ENCODE results near the gene ARID1B.

ARID1B gene

GRCh38 chr6:156955494-156956183 is 178.5 kb downstream of the ARID1B start:
- no peak for DNase-seq
- WGBS (ENCODE audit: insufficient coverage): 54% methylated on average over 3 of the region's 6 CpGs
- H3K4me3 ChIP-seq (ENCODE audit: control insufficient read depth in 1 of 7, extremely low read depth in 1 of 7, insufficient read depth in 4 of 7, low read depth in 2 of 7, low read length in 6 of 7): peak overlapping the region in 2 of 7 experiments; percentile 33 to 50
- peaks cover 0 to 5% (median 2%) of the 10 kb centered on the region in 4 experiments for H3K36me3 ChIP-seq (ENCODE audit: control insufficient read depth in 4 of 4, insufficient read depth in 4 of 4, low read length in 3 of 4)
- peak overlapping the region in 1 of 2 experiments; percentile 12 for H3K27ac ChIP-seq (ENCODE audit: insufficient read depth in 1 of 2, low read depth in 1 of 2, low read length in 2 of 2, poor library complexity in 1 of 2, severe bottlenecking in 2 of 2)
- no peaks in the 10 kb centered on the region for H3K27me3 ChIP-seq (replicated peaks in 2 of 5; ENCODE audit: control insufficient read depth in 4 of 5, insufficient read depth in 5 of 5, low read length in 4 of 5)
- H3K9me3 ChIP-seq (ENCODE audit: control extremely low read depth in 1 of 5, control insufficient read depth in 4 of 5, insufficient read depth in 2 of 5, low read depth in 1 of 5, low read length in 4 of 5): no peaks in the 10 kb centered on the region
- POLR2A ChIA-PET: no interaction called here
- CTCF ChIA-PET: interaction anchor here (1.1 to 4.4 kb wide), 8 partner anchors 12 to 158 kb away, joined by 3 to 29 read pairs (median 3); no protein-coding TSS in a partner anchor
- H3K4me1 ChIP-seq (ENCODE audit: control extremely low read depth in 1 of 4, control insufficient read depth in 4 of 4, insufficient read depth in 4 of 4, low read length in 3 of 4): peaks cover 19 to 45% (median 30%) of the 10 kb centered on the region in 4 experiments

- no peak for DNase-seq
- POLR2A ChIA-PET: no interaction called here
- Histone ChIP-seq H3K4me3 (ENCODE audit: control insufficient read depth in 1 of 7, extremely low read depth in 1 of 7, insufficient read depth in 4 of 7, low read depth in 2 of 7, low read length in 6 of 7) (no peak overlapping the region), H3K27ac (ENCODE audit: insufficient read depth in 1 of 2, low read depth in 1 of 2, low read length in 2 of 2, poor library complexity in 1 of 2, severe bottlenecking in 2 of 2) (peak overlapping the region in 1 of 2 experiments; percentile 12), H3K36me3 (ENCODE audit: control insufficient read depth in 4 of 4, insufficient read depth in 4 of 4, low read length in 3 of 4) (peaks cover 0 to 5% (median 2%) of the 10 kb centered on the region in 4 experiments), H3K4me1 (ENCODE audit: control extremely low read depth in 1 of 4, control insufficient read depth in 4 of 4, insufficient read depth in 4 of 4, low read length in 3 of 4) (peaks cover 12 to 41% (median 29%) of the 10 kb centered on the region in 4 experiments), H3K9me3 (ENCODE audit: control extremely low read depth in 1 of 5, control insufficient read depth in 4 of 5, insufficient read depth in 2 of 5, low read depth in 1 of 5, low read length in 4 of 5) (no peaks in the 10 kb centered on the region), H3K27me3 (replicated peaks in 2 of 5; ENCODE audit: control insufficient read depth in 4 of 5, insufficient read depth in 5 of 5, low read length in 4 of 5) (no peaks in the 10 kb centered on the region)
- CTCF ChIA-PET: no interaction called here
Observed at GRCh38 chr6:156956286-156956685, 179.1 kb downstream of the ARID1B start.

DNA sequence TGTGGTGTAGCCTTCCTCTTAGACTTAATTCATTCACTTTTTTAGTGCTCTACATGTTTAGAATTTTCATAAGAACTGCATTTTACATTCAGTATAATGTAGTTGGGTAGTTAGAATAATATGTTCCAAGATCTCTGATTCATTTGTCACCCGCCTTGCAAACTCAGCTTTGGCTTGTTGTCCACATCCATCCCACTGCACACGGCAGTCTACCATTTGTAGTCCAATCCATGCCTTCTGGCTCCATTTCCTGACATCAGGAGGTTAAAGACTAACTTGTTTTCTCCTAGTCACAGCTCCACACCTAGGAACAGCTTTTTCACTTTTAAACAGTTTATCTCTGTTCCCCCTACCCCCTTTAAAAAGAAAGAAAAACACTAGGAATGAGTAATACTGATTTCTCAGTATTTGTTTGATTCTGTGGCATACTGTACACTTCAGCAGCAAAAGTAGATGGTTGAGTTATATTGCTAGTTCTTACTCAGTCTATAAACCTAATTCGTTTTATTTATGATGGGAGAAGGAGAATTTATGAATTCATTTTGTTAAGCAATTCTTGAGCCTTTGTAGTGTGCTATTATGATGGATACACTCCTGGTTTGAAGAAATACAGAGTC is 180.9 kb downstream of the ARID1B start:
- Histone ChIP-seq H3K27me3 (replicated peaks in 2 of 5; ENCODE audit: control insufficient read depth in 4 of 5, insufficient read depth in 5 of 5, low read length in 4 of 5) (no peaks in the 10 kb centered on the region), H3K27ac (ENCODE audit: insufficient read depth in 1 of 2, low read depth in 1 of 2, low read length in 2 of 2, poor library complexity in 1 of 2, severe bottlenecking in 2 of 2) (no peak overlapping the region), H3K36me3 (ENCODE audit: control insufficient read depth in 4 of 4, insufficient read depth in 4 of 4, low read length in 3 of 4) (peaks cover 0 to 5% (median 2%) of the 10 kb centered on the region in 4 experiments), H3K4me3 (ENCODE audit: control insufficient read depth in 1 of 7, extremely low read depth in 1 of 7, insufficient read depth in 4 of 7, low read depth in 2 of 7, low read length in 6 of 7) (no peak overlapping the region), H3K9me3 (ENCODE audit: control extremely low read depth in 1 of 5, control insufficient read depth in 4 of 5, insufficient read depth in 2 of 5, low read depth in 1 of 5, low read length in 4 of 5) (no peaks in the 10 kb centered on the region), H3K4me1 (ENCODE audit: control extremely low read depth in 1 of 4, control insufficient read depth in 4 of 4, insufficient read depth in 4 of 4, low read length in 3 of 4) (peaks cover 11 to 34% (median 23%) of the 10 kb centered on the region in 4 experiments)
- CTCF ChIA-PET: no interaction called here
- WGBS (ENCODE audit: insufficient coverage): 97% methylated on average over 3 of the region's 3 CpGs
- no peak for DNase-seq
- POLR2A ChIA-PET: no interaction called here

DNA sequence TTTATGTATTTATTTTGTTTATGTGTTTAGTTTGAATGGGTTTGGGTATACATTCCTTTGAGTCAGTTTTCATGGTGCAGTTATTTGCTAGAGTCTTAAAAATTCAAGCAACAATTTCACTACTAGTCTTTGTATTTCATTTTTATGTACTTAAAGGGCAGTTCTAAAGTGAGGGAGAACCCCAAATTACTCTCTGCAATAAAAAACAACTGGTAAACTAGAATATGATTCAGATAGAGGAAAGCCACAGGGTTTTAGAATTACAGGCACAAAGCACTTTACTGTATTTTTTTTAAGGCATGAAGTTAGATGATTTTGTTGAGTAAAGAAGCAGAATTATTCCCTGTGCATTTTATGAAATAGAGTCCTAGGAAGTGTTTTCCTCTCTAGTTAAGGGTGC is 183.3 kb downstream of the ARID1B start:
- no peaks in the 10 kb centered on the region for H3K9me3 ChIP-seq (ENCODE audit: control extremely low read depth in 1 of 5, control insufficient read depth in 4 of 5, insufficient read depth in 2 of 5, low read depth in 1 of 5, low read length in 4 of 5)
- no peak overlapping the region for H3K4me3 ChIP-seq (ENCODE audit: control insufficient read depth in 1 of 7, extremely low read depth in 1 of 7, insufficient read depth in 4 of 7, low read depth in 2 of 7, low read length in 6 of 7)
- no peak overlapping the region for H3K27ac ChIP-seq (ENCODE audit: insufficient read depth in 1 of 2, low read depth in 1 of 2, low read length in 2 of 2, poor library complexity in 1 of 2, severe bottlenecking in 2 of 2)
- peaks cover 0 to 5% (median 2%) of the 10 kb centered on the region in 4 experiments for H3K36me3 ChIP-seq (ENCODE audit: control insufficient read depth in 4 of 4, insufficient read depth in 4 of 4, low read length in 3 of 4)
- H3K4me1 ChIP-seq (ENCODE audit: control extremely low read depth in 1 of 4, control insufficient read depth in 4 of 4, insufficient read depth in 4 of 4, low read length in 3 of 4): peaks cover 0 to 16% (median 9%) of the 10 kb centered on the region in 4 experiments
- CTCF ChIA-PET: interaction anchor here (0.5 kb wide), 1 partner anchor 61 kb away, joined by 3 read pairs; no protein-coding TSS in a partner anchor
- no peaks in the 10 kb centered on the region for H3K27me3 ChIP-seq (replicated peaks in 2 of 5; ENCODE audit: control insufficient read depth in 4 of 5, insufficient read depth in 5 of 5, low read length in 4 of 5)
- POLR2A ChIA-PET: no interaction called here
- no peak for DNase-seq

- peaks cover 0 to 5% (median 2%) of the 10 kb centered on the region in 4 experiments for H3K36me3 ChIP-seq (ENCODE audit: control insufficient read depth in 4 of 4, insufficient read depth in 4 of 4, low read length in 3 of 4)
- no peak overlapping the region for H3K4me3 ChIP-seq (ENCODE audit: control insufficient read depth in 1 of 7, extremely low read depth in 1 of 7, insufficient read depth in 4 of 7, low read depth in 2 of 7, low read length in 6 of 7)
- peaks cover 0 to 8% (median 2%) of the 10 kb centered on the region in 4 experiments for H3K4me1 ChIP-seq (ENCODE audit: control extremely low read depth in 1 of 4, control insufficient read depth in 4 of 4, insufficient read depth in 4 of 4, low read length in 3 of 4)
- H3K27ac ChIP-seq (ENCODE audit: insufficient read depth in 1 of 2, low read depth in 1 of 2, low read length in 2 of 2, poor library complexity in 1 of 2, severe bottlenecking in 2 of 2): no peak overlapping the region
- WGBS (ENCODE audit: insufficient coverage): 97% methylated on average over 14 of the region's 17 CpGs
- POLR2A ChIA-PET: no interaction called here
- CTCF ChIA-PET: no interaction called here
- DNase-seq: no peak
- no peaks in the 10 kb centered on the region for H3K27me3 ChIP-seq (replicated peaks in 2 of 5; ENCODE audit: control insufficient read depth in 4 of 5, insufficient read depth in 5 of 5, low read length in 4 of 5)
- no peaks in the 10 kb centered on the region for H3K9me3 ChIP-seq (ENCODE audit: control extremely low read depth in 1 of 5, control insufficient read depth in 4 of 5, insufficient read depth in 2 of 5, low read depth in 1 of 5, low read length in 4 of 5)
Observed at GRCh38 chr6:156961282-156961892, 184.2 kb downstream of the ARID1B start.

GRCh38 chr6:156963712-156964700 is 186.8 kb downstream of the ARID1B start:
- no peak overlapping the region for H3K27ac ChIP-seq (ENCODE audit: insufficient read depth in 1 of 2, low read depth in 1 of 2, low read length in 2 of 2, poor library complexity in 1 of 2, severe bottlenecking in 2 of 2)
- H3K4me3 ChIP-seq (ENCODE audit: control insufficient read depth in 1 of 7, extremely low read depth in 1 of 7, insufficient read depth in 4 of 7, low read depth in 2 of 7, low read length in 6 of 7): peak overlapping the region in 2 of 7 experiments; percentile 15 to 29
- peak; percentile 36 to 80 (median 59) for DNase-seq
- ChIA-PET POLR2A (interaction anchor here (0.6 to 0.7 kb wide), 2 partner anchors 20 to 1883 kb away, joined by 3 read pairs; no protein-coding TSS in a partner anchor), CTCF (interaction anchor here (1.1 to 2.4 kb wide), 3 partner anchors 10 to 31 kb away, joined by 4 to 10 read pairs (median 5); no protein-coding TSS in a partner anchor)
- H3K27me3 ChIP-seq (replicated peaks in 2 of 5; ENCODE audit: control insufficient read depth in 4 of 5, insufficient read depth in 5 of 5, low read length in 4 of 5): no peaks in the 10 kb centered on the region
- H3K4me1 ChIP-seq (ENCODE audit: control extremely low read depth in 1 of 4, control insufficient read depth in 4 of 4, insufficient read depth in 4 of 4, low read length in 3 of 4): peaks cover 0 to 9% (median 2%) of the 10 kb centered on the region in 4 experiments
- H3K9me3 ChIP-seq (ENCODE audit: control extremely low read depth in 1 of 5, control insufficient read depth in 4 of 5, insufficient read depth in 2 of 5, low read depth in 1 of 5, low read length in 4 of 5): no peaks in the 10 kb centered on the region
- H3K36me3 ChIP-seq (ENCODE audit: control insufficient read depth in 4 of 4, insufficient read depth in 4 of 4, low read length in 3 of 4): peaks cover 0 to 7% (median 1%) of the 10 kb centered on the region in 4 experiments
- 43% methylated on average over 6 of the region's 10 CpGs for WGBS (ENCODE audit: insufficient coverage)
